NOMO-1 (cell line): ENCODE results near the gene RNF187.
A peak's percentile ranks its signal among the peaks of the same experiment; 100 is the strongest.

Experiments
- DNase-seq, 2 experiments: peaks; one replicate each; lab custom pipeline; 2025; ENCODE audit not compliant: unreplicated experiment in 2 of 2; lab: John Stamatoyannopoulos, UW

Gene RNF187

DNA sequence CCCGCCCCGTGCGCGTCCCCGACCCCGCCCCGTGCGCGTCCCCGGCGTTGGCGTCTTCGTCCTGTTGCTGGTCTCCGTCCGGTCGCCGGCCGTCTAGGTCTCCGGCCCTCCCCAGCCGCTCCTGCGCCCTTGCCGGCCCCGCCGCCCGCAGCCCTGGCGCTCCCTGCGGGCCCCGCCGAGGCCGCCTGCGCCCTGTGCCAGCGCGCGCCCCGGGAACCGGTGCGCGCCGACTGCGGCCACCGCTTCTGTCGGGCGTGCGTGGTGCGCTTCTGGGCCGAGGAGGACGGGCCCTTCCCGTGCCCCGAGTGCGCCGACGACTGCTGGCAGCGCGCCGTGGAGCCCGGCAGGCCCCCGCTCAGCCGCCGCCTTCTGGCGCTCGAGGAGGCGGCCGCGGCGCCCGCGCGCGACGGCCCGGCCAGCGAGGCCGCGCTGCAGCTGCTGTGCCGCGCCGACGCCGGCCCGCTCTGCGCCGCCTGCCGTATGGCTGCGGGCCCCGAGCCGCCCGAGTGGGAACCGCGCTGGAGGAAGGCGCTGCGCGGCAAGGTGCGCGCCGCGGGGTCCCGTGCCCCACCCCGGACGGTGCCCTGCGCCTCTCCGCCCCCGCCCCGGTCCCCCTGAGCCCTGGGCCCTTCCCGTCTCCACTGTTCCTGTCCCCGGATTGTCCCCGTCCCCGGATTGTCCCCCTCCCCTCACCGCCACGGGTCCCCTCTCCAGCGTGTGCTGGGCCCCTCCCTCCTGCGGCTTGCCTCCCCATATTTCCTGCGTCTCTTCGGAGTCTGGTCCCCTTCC is at the start of gene RNF187:
RNF187 (plus strand) TSS at position 47 of the 789 bp plus-strand sequence.
- DNase-seq: no peak

GRCh38 chr1:228437424-228437962 is 49.7 kb upstream of the RNF187 start:
- no peak for DNase-seq

GRCh38 chr1:228438266-228438665 is 48.9 kb upstream of the RNF187 start:
- no peak for DNase-seq

DNA sequence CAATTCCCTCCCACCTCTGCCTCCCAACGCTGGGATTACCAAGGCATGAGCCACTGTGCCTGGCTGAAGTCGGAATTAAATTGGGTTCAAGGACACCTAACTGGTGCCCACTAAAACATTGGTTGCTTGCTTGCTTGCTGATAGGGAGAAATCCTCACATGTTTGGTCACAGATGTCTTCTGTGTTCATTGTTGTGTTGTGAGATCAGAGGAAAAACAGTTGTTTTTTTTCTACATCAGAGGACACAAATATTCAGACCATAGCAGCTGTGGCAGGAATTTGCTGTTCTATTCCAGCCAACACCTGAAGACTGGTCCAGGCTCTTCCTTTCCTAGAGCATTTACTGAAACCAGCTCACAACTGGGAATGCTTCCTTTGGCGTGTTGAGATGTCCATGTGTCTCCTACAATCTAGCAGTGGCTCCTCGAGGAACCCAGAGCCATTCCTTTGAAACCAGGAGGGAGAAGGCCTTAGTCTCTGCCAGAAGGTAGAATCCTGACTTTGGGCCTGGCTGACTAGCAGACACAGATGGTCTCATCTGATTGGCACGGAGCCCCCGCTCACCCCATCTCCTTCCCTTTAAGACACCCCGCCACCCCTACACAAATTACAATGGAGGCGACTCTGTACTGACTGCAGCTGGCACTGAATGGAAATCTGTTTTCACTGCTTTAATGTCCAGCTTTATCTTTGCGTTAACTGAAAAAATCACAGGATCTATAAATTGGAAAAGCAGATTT is 46.3 kb upstream of the RNF187 start:
- DNase-seq: no peak

DNA sequence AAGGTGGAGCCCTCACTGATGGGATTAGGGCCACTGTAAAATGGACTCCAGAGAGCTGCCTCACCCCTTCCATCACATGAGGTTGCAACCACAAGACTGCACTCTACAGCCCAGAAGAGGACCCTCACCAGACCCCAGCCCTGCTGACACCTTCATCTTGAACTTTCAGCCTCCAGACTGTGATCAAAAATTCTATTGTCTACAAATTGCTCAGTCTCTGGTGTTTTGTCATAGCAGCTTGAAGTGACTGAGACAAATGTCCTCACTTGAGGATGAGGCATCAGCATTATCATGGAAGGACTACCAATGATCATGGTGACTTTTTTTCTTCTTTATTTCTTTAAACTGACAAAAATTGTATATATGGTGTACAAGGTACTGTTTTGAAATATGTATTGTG is 43.8 kb upstream of the RNF187 start:
- no peak for DNase-seq

- DNase-seq: no peak
Measured at GRCh38 chr1:228445490-228445842, 41.7 kb upstream of the RNF187 start.

GRCh38 chr1:228445843-228446650 is 41.1 kb upstream of the RNF187 start:
- peak; percentile 24 to 33 for DNase-seq

GRCh38 chr1:228446852-228447251 is 40.3 kb upstream of the RNF187 start:
- DNase-seq: no peak

DNA sequence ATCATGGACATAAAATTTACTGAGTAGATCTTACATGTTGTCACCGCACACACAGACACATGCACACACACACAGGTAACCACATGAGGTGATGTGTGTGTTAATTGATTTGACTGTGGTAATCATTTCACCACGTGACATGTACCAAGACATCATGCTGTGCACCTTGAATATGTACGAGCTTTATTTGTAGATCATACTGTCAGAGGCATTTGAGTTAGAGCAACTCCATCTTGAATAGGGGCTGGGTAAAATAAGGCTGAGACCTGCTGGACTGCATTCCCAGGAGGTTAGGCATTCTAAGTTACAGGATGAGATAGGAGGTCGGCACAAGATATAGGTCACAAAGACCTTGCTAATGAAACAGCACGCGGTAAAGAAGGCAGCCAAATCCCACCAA is 38.8 kb upstream of the RNF187 start:
- no peak for DNase-seq

DNA sequence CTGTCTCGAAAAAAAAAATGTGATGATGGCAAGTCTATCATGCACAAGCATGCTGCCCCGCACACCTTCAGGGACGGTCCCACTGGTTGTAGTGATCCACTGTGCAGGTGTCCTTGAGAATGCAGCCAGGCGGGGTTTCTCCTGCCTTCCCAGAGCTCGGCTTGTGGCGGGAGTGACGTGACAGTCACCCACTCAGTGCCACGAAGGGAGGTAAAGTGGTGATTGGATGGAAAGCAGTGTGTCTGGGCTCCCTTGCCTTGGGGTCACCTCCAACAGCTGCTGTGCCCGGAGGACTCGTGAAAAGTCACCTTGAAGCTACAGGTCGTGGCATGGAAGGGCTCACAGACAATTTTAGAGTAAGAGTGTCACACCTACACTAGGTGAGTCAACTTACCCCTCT is 37.0 kb upstream of the RNF187 start:
- no peak for DNase-seq

DNA sequence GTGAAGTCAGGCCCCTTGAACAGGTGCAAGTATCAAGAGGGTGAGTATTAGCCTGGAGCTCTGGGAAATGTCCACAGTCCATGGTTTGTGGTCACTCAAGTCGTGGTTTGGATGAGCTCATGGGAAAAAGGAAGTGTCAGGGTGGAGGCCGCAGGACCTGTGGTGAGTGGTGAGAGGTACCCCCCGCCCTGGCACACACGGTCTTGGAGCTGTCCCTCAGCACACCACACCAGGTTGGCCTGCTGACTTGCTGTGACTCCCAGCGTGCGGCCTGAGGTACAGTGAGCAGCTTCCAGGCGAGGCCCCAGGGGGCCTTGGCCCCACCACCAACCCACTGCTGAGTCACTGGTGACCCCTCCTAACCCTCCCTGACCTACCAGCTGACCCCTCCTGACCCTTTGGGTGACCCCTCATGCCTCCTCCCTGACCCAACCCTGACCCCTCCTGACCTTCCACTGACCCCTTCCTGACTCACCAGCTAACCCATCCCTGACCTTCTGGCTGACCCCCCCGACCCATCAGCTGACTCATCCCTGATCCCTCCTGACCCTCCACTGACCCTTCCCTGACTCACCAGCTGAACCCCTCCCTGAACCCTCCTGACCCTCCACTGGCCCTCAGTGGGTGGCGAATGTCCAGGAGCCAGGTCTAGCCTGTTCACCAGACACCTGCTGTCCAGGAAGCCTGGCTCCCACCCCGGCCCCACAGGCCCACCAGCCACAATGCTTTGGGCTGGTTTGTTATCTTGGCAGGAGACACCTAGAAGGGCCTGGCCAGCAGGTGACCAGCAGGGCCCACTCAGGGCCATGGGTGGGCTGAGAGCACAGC is 34.8 kb upstream of the RNF187 start:
- no peak for DNase-seq

GRCh38 chr1:228453022-228453560 is 34.1 kb upstream of the RNF187 start:
- DNase-seq: no peak

GRCh38 chr1:228453614-228454013 is 33.6 kb upstream of the RNF187 start:
- no peak for DNase-seq

GRCh38 chr1:228454238-228454637 is 32.9 kb upstream of the RNF187 start:
- DNase-seq: no peak

- DNase-seq: no peak
Measured at GRCh38 chr1:228455715-228456114, 31.5 kb upstream of the RNF187 start.

GRCh38 chr1:228456252-228457016 is 30.7 kb upstream of the RNF187 start:
- DNase-seq: no peak

DNA sequence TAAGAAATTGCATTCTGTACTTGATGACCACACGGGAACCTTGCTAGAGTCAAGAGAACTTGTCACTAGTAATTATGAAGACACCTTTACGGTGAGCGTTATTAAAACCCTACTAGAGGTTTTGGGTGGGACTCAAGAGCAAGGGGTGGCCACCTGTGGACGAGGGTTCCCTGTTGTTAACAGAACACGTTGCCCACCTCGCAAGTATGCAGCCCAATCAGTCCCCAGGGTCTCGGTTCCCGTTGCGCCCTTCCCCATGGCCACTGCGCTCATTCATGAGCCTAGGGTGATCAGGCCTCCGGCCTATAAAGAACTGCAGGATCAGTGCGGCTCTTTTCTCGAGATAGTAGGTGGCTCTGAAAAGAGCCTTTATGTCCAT is 30.2 kb upstream of the RNF187 start:
- no peak for DNase-seq

- DNase-seq: peak; percentile 89 to 98
Measured at GRCh38 chr1:228457396-228458176, 29.6 kb upstream of the RNF187 start.
